HG02973 (cell line): ENCODE data around the gene ZNF792.
"Not testable (repeated sequence)": the region's sequence is repeated elsewhere in the genome, so short reads cannot be mapped to it uniquely, and the experiment has no call there.

Experiments
- ATAC-seq: cut with Tn5 transposase; IDR thresholded peaks from one replicate; pipeline ENCODE4 v1.9.1; 2021; ENCODE audit warnings: moderate library complexity; ENCODE audit not compliant: unreplicated experiment

ZNF792 gene

DNA sequence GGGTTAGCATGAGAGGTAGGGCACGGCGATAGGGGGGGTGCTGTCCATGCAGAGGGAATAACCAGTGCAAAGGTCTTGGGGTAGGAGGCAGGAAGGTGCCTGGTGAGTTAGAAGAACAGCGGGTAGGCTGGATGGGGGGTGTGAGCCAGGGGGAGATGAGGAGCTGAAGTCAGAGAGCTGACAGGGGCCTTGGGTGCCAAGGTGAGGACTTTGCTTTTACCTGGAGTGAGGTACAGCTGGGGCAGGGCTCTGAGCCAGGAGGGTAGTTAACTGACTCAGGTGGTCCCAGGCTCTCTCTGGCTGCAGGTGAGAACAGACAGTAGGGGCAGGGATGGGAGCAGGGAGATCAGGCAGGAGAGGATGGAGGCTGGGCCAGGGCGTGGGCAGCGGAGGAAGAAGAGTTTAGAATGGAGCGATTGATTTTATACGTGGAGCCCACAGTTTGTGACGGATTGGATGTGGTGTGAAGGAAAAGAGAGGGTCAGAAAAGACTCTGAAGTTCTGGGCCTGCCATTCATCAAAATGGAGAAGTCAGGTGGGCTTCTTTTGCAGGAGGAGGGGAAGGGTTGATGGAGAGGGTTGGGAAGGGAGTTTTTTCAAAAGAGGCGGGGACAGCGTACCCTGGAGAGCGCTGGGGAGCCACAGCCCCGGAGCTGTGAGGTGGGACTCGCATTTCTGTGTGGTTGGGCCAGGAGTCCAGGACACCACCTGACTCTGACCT, 34.9 kb upstream of the ZNF792 start:
- no peak for ATAC-seq

DNA sequence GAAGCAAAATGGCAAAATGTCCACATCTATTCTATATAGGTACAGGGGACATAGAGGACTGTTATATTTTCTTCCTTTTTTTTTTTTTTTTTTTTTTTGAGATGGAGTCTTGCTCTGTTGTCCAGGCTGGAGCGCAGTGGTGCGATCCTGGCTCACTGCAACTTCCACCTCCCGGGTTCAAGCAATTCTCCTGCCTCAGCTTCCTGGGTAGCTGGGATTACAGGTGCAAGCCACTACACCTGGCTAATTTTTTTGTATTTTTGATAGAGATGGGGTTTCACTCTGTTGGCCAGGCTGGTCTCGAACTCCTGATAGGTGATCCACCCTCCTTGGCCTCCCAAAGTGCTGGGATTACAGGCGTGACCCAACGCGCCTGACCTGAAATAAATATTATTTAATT, 34.2 kb upstream of the ZNF792 start:
- ATAC-seq = not testable (repeated sequence)

DNA sequence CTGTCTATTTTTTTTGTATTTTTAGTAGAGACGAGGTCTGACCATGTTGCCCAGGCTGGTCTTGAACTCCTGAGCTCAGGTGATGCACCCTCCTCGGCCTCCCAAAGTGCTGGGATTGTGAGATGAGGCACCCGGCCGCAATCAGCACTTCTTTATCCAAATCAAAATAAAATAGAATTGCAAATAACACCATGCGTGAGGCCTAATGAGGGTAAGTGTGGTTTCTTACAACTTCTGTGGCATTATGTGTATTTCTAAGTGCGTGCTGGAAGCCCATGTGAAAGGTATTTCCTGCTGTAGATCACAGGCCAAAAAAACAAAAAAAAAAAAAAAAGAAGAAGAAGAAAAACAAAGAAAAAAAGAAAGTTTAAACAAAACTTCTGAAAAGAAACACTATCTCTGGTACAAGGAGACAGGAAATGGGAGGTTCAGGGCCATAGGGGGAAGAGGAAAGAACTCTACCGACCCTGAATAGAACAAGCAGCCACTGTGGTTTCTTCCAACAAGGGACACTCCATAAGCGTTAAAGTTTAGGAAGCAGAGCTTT, 33.1 kb upstream of the ZNF792 start:
- ATAC-seq = no peak

DNA sequence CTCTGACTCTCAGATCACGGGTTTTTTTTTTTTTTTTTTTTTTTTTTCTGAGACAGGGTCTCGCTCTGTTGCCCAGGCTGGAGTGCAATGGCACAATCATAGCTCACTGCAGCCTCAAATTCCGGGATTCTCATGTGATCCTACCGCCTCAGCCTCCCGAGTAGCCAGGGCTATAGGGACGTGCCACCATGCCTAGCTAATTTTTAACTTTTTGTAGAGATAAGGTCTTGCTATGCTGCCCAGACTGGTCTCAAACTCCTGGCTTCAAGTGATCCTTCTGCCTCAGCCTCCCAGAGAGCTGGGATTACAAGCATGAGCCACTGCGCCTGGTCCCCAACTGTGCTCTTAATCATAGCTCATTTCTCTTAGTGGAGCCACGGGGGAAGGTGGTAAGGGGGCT, 31.5 kb upstream of the ZNF792 start:
- ATAC-seq = no peak

DNA sequence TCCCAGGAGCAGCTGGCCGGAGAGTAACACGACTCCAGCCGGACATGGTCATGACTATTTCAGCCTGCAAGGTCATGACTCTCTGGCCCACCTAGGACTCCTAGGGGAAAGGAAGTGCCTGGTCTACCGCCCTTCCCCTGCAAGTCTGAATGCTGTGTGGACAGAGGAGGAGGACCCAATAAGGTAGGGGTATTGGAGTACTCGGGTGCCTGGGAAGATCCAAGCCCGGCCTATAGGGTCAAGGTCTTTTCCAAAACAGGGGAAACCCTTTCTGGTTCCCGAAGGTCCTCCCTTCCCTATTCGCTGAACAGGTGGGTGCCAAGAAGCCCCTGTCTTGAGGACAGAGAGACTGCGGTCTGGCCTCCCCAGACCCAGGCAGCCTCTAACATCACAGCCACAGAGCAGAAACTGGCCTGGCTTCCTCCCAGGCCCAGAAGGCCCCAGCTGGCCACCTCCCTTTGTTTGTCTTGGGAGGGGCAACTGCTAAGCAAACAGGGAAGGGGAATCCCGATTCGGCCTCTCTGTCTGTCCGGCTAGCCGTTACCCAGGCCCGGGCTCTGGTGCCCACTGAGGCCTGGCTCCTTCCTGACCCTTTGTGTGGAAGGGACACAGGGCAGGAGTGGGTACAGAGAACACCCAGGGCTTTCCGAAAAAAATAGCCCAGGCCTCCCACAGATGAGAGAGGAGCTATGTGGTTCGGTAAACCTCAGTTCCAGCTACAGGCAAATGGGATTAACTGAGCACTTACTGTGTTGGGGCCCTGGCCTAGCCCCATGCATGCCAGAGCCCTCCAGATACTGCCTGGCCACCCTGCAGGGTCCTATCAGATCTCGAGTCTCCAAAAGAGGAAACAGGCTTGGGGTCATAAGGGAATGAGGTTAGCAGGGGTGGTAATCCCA, 30.9 kb upstream of the ZNF792 start:
- ATAC-seq = no peak

DNA sequence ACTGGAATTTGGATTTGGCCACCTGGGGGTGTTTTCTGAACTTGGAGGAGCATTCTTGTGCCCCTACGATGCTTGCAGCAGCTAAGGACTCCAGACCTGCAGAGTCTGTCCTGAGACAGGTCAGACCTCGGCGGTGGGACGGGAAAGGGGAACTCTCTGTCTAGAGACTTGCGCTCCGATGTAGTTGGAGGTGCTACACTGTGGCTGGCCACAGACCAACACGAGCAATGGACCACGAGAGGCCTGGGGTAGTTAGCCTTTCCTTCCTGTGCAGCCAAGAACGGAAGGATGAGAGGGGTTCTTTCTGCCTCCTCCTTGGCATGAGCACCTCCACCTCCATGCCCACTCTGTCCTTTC, 30.2 kb upstream of the ZNF792 start:
- no peak for ATAC-seq

DNA sequence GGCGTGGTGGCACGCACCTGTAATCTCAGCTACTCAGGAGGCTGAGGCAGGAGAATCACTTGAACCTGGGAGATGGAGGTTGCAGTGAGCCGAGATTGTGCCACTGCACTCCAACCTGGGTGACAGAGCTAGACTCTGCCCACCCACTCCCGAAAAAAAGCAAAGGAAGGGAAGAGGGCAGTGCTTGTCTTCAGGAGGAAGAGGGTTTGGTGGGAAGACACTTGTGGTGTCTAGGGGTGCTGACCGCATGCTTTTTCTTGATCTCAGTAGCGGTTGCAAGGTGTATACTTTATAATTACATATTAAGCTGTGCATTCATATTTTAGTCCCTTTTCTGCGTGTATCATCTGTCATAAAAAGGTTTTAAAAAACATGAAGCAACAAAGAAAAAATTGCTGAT, 28.6 kb upstream of the ZNF792 start:
- ATAC-seq = not testable (repeated sequence)

DNA sequence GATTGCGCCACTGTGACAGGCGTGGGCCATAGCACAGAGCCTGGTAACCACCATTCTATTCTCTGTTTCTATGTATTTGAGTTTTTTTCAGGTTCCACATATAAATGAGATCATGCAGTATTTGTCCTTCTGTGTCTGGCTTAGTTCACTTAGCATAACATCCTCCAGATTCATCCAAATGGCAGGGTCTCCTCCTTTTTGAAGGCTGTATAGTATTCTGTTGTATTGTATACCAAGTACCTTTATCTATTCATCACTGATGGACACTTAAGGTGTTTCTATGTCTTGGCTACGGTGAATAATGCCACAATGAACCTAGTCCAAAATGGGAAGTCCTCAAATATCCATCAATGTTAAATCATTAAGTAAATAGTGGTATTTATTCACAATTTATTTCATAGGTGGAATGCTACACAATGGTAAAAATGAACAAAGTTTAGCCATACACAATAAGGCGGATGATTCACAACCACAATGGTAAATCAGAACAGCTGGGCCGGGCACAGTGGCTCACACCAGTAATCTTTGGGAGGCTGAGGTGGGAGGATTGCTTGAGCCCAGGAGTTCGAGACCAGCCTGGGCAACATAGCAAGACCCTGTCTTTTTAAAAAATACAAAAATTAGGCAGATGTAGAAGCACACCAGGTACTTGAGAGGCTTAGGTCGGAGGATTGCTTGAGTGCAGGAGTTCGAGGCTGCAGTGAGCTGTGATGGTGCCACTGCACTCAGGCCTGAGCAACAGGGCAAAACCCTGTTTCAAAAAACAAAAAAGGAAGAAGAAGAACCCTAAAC, 27.7 kb upstream of the ZNF792 start:
- ATAC-seq = no peak

DNA sequence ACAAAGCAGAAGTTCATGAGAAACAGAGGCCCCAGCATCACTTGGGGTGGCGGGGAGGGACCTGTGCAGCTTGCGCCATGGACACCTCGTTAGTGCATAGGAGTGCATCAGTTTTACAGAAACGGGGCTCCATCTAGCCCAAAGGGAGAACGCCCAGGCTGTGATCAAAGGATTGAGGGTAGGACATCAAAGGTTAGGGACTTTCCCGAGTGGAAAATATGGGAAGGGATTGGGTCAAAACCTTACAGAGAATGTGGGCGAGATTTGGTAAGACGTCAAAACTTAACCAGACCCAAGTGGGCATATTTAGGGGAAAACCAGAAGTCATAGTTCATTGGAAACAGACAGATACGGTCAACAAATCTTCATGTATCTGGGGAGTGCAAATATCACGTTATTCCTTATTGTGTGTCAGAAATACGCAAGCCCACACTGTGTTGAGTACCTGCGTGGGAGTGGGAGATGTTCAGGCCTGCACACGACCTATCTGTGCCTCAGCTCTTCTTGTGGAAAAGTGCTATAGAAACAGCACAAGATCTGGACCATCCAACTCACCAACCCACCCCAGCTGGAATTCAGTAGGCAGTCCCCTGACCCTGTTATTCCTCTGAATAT, 26.7 kb upstream of the ZNF792 start:
- no peak for ATAC-seq

DNA sequence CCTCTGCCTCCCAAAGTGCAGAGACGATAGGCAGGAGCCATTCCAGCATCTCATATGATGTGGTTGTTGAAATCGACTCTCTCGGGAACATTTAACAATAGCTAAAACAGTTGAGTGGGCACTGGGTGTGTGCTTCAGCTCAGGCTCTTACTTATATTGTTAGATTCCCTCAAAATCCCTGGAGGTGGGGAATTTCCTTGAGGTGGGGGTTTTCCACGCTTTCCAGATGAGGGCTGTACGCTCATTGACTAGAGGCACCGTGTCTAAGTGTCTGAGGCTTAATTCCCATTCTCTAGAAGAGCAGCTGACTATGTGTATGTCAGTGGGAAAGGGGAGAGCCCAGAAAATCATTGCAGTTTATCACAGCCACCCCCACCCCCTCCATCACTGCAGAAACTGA, 25.3 kb upstream of the ZNF792 start:
- ATAC-seq = no peak

DNA sequence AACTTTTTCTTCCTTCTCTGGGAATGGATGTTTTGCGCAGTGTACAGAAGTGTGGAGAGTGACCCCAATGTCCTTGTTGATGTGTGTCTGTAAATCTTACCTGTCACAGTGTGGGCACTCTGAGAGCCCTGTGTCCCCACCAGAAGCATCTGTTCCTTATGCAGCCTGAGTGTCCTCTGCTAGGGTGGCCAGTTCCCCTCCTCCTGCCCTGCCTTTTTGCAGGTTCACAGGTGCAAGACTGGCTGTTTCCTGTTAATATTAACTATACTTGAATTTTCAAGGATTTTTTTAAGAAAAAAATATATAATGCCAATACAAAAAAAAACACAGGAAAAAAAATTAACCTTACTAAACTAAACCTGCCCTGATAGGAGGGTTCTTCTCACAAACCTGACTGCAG, 24.1 kb upstream of the ZNF792 start:
- ATAC-seq = no peak

DNA sequence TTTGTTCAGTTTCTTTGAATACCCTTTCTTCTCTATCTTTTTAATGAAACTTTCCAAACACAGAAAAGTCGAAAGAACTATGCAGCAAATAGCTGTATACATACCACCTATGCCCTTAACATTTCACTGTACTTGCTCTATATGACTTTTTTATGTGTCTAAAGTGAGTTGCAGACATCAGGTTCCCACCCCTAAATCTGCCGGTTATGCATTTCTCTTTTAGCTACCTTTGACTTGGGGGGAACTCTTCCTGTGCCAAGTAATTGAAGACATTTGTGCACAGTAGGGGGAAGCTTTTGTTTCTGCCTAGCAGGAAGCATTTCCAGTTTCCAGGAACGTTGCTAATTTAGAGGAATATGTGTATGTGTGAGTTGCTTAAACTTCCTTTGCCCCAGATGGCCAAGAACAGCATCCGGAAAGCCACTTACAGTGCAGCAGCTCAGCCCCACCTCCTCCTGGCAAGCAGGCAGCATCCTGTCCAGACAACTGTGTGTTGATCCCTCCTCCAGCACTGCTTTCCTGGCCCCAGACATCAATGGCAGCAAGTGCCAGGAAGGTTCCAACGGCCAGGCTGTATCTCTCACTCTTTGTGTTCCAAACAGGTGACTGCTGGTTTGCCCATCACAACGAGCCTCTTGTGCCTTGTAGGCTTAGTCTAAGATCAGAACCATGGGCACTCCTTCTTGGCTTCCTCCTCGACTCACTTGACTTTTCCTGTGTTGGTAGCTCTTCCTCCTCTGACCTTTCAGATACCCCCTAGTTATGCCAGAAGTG, 21.4 kb upstream of the ZNF792 start:
- no peak for ATAC-seq

DNA sequence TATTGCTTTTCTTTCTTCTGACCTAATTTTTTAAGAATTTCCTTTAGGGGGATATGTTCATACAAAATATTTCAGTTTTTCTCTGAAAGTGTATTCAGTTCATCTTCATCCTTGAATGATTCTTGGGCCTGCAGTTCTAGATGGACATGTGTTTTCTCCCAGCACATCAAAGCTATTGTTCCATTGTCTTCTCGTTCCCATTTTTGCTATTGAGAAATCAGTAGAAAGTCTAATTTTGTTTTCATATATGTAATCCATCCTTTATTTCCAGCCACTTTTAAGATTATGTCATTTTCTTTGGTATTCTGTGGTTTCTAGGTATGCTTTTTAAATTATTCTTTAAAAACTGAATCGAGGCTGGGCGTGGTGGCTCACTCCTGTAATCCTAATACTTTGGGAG, 20.3 kb upstream of the ZNF792 start:
- ATAC-seq = no peak

DNA sequence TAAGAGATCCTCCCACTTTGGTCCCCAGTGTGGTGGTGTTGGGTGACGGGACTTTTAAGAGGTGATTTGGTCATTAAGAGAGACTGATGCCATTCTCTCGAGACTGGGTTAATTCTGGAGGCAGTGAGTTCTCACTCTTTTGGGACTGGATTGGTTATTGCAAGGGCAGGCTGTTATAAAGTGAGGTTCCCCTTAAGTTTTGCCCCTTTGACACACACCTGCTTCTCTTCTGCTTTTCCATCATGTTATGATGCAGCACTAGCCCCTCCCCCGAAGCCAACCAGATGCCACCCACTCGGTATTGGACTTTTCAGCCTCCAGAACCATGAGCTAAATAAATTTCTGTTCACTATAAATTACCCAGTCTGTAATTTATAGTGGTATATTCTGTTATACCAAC, 19.8 kb upstream of the ZNF792 start:
- ATAC-seq = no peak

DNA sequence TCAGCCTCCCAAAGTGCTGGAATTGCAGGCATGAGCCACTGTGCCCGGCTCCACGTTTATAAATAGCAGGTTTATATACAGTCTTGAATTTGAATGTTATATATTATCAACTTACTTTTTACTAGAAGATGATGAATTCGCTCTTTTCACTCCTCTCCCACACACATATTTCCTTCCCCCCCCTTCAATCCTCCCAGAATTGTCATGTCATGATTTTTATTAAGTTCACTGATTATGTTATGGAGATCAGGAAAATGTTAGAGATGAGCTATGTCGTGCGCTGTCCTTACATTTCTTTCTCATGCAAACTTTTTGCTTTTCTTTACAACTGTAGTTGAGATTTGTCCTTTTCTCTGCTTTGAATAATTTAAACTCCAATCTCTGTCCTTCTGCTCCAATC, 18.2 kb upstream of the ZNF792 start:
- ATAC-seq = no peak

DNA sequence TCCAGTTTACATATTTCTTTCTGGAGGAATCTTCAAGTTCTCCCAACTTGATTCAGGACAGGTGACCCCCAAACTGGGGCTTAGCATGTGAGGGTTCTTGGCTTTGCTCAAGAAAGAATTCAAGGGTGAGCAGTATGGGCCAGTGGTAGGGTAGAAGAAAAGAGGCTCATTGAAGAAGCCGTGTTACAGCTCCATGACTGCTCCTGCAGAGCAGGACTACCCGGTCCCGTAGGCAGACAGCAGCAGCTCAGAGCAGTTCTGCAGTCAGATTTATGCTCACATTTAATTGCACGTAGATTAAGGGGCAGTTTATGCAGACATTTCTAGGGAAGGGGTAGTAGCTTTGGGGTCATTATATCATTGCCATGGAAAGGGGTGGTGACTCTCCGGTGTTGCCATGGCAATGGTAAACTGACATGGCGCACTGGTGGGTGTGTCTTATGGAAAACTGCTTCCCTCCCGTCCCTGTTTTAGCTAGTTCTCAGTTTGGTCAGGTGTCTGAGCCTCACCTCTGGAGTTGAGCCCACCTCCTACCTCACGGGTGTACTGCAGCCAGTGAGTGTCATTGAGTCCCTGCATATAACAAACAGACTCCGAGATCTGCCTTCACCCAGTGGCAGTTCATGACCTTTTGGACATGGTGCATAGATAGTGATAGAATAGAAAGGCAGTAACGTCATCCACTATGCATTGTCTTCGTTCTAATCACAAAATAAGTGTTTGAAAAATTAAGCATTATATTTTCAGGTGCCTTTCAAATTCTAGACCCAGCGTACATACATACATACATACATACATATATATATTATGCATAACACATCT, 16.0 kb upstream of the ZNF792 start:
- no peak for ATAC-seq

DNA sequence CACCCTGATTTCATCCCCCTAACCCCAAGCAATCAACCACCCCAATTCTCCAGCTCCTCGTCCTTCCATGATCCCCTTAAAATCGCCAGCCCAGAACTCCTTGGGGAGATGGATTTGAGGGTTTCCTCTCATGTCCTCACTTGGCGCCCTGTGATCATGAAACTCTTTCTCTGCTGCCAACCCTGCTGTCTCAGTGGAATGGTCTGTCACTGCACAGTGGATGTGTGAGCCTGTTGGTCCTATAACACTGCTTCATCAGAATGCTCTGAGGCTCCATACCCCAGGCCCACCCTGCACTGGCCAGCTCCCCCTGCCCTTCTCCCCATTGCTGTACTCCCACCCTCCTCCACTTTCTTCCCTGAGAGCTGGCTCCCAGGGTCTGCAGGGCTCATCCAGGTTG, 12.6 kb upstream of the ZNF792 start:
- no peak for ATAC-seq

DNA sequence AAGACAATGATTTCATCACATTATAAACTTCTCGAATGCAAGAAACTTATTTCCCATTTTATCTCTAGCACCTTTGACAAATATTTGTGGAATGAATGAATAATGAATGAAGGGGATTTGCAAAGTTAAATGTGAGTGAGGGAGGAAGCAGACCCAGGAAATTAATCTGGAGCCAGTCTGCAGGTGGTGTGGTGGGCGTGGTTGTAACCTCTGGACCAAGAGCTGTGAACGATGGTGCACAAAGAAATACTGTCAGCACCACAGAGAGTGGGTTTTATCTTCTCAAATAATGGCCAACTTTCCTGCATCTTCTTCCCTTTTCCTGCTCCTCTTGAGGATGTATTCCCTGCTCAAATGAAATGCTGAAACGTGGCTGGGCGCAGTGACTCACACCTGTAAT, 11.0 kb upstream of the ZNF792 start:
- no peak for ATAC-seq

DNA sequence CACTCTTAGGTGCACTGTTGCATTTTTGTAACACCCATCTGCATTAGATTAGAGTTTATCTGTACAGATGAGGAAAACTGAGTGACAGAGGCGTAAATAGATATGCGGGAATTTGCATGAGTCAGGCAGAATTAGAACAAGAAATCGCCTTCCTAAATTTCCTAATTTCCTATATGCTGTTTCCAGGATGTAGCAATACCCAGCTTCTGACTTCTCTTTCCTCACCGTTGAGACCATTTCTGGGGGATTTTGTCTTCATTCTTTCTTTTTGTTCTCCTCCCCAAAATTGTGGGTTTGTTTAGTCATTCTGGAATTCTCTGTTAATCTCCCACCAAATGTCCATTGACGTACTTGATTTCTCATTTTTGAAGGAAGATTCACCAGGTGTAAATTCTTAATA, 10.6 kb upstream of the ZNF792 start:
- no peak for ATAC-seq
